ENCODE results near the gene SELENOI. TPM values are rescaled to one million over a fixed set of nuclear protein-coding genes. Genes with fewer than 3 reads are reported as not detected.

Gene SELENOI
- total RNA-seq, 3 donors from 2014 or later: 6.6 to 26.3 (median 17.4) TPM

GRCh38 chr2:26409785-26410184 is 63.8 kb downstream of the SELENOI start:
- Histone ChIP-seq H3K4me1 (no peaks in the 10 kb centered on the region), H3K4me3 (no peak overlapping the region), H3K9me3 (no peaks in the 10 kb centered on the region), H3K27me3 (no peaks in the 10 kb centered on the region), H3K36me3 (no peaks in the 10 kb centered on the region), H3K27ac (no peak overlapping the region)
- no peak for DNase-seq (ENCODE audit: low spot score in 2 of 2)
- no peak for TF ChIP-seq POLR2A (IDR thresholded peaks at IDR 0.05)
- no peak for TF ChIP-seq CTCF (IDR thresholded peaks at IDR 0.05)
- no peak for TF ChIP-seq POLR2AphosphoS5 (IDR thresholded peaks at IDR 0.05)
- intact Hi-C loops (cut with DNase I; ENCODE audit: low total_unique reads): no loop called here

GRCh38 chr2:26410764-26411243 is 64.9 kb downstream of the SELENOI start:
- DNase-seq (ENCODE audit: low spot score in 2 of 2): no peak
- Histone ChIP-seq H3K4me3 (no peak overlapping the region), H3K4me1 (no peaks in the 10 kb centered on the region), H3K36me3 (no peaks in the 10 kb centered on the region), H3K27ac (no peak overlapping the region), H3K27me3 (no peaks in the 10 kb centered on the region), H3K9me3 (no peaks in the 10 kb centered on the region)
- intact Hi-C loops (cut with DNase I; ENCODE audit: low total_unique reads): no loop called here
- no peak for TF ChIP-seq POLR2A (IDR thresholded peaks at IDR 0.05)
- no peak for TF ChIP-seq CTCF (IDR thresholded peaks at IDR 0.05)
- TF ChIP-seq POLR2AphosphoS5 (IDR thresholded peaks at IDR 0.05): no peak

GRCh38 chr2:26411419-26411818 is 65.5 kb downstream of the SELENOI start:
- intact Hi-C loops (cut with DNase I; ENCODE audit: low total_unique reads): no loop called here
- H3K4me1 ChIP-seq: no peaks in the 10 kb centered on the region
- no peaks in the 10 kb centered on the region for H3K9me3 ChIP-seq
- H3K36me3 ChIP-seq: no peaks in the 10 kb centered on the region
- H3K27me3 ChIP-seq: no peaks in the 10 kb centered on the region
- no peak overlapping the region for H3K4me3 ChIP-seq
- DNase-seq (ENCODE audit: low spot score in 2 of 2): no peak
- no peak overlapping the region for H3K27ac ChIP-seq
- no peak for TF ChIP-seq CTCF (IDR thresholded peaks at IDR 0.05)
- TF ChIP-seq POLR2AphosphoS5 (IDR thresholded peaks at IDR 0.05): no peak
- no peak for TF ChIP-seq POLR2A (IDR thresholded peaks at IDR 0.05)

GRCh38 chr2:26412091-26412673 is 66.2 kb downstream of the SELENOI start:
- no peak for DNase-seq (ENCODE audit: low spot score in 2 of 2)
- H3K27me3 ChIP-seq: no peaks in the 10 kb centered on the region
- TF ChIP-seq POLR2A (IDR thresholded peaks at IDR 0.05) (no peak), POLR2AphosphoS5 (IDR thresholded peaks at IDR 0.05) (no peak), CTCF (IDR thresholded peaks at IDR 0.05) (no peak)
- H3K4me3 ChIP-seq: peak overlapping the region in 2 of 3 donors; percentile 16 to 29
- intact Hi-C loops (cut with DNase I; ENCODE audit: low total_unique reads): no loop called here
- H3K27ac ChIP-seq: no peak overlapping the region
- no peaks in the 10 kb centered on the region for H3K4me1 ChIP-seq
- no peaks in the 10 kb centered on the region for H3K9me3 ChIP-seq
- H3K36me3 ChIP-seq: no peaks in the 10 kb centered on the region

GRCh38 chr2:26414311-26414710 is 68.4 kb downstream of the SELENOI start:
- no peaks in the 10 kb centered on the region for H3K4me1 ChIP-seq
- intact Hi-C loops (cut with DNase I; ENCODE audit: low total_unique reads): no loop called here
- DNase-seq (ENCODE audit: low spot score in 2 of 2): no peak
- no peak overlapping the region for H3K4me3 ChIP-seq
- H3K9me3 ChIP-seq: no peaks in the 10 kb centered on the region
- H3K27me3 ChIP-seq: no peaks in the 10 kb centered on the region
- H3K27ac ChIP-seq: no peak overlapping the region
- H3K36me3 ChIP-seq: no peaks in the 10 kb centered on the region
- TF ChIP-seq POLR2AphosphoS5 (IDR thresholded peaks at IDR 0.05): no peak
- no peak for TF ChIP-seq POLR2A (IDR thresholded peaks at IDR 0.05)
- TF ChIP-seq CTCF (IDR thresholded peaks at IDR 0.05): no peak
